ENCODE measurements around the gene ANXA2R. TPM values are rescaled to one million over a fixed set of nuclear protein-coding genes. Genes with fewer than 3 reads are reported as not detected.

Gene ANXA2R
- total and polyA plus RNA-seq, 9 of the 15 experiments (the other 6 are each of a cell fraction or from before 2014, with no cell fraction given): 2.1 to 4.8 (median 3.4) TPM

DNA sequence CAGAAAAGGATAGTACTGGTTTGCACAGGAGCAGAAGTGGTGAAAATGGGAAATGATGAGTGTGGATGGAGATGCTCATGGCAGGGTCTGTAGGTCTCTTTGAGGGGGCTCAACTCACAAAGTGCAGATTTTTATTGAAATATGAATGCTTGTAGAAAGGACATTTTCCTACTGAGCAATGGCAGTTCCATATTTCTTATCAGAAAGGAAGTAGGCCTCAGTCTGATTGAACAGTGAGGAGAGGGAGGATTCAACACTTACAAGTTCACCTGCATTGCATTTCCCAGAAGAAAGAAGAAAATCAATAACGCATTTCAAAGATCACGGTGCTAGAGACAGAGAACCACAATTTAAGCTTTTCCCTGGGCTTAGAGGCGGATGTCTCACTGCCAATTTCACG lies 49.2 kb downstream of the ANXA2R start (continued):
- TF ChIP-seq FOXM1 (IDR thresholded peaks at IDR 0.05; ENCODE audit: low read depth) (no peak), FOXM1 (CRISPR knock-in tag; IDR thresholded peaks at IDR 0.05; ENCODE audit: low read depth) (no peak), NR4A1 (CRISPR knock-in tag; IDR thresholded peaks at IDR 0.05) (no peak), NR4A1 (tag; IDR thresholded peaks at IDR 0.05) (peak; percentile 90), MEF2D (tag; conservative IDR thresholded peaks at IDR 0.05; ENCODE audit: low read depth) (0 out of 2 replicates have a peak, but pooled peaks have one; percentile 18), ZNF766 (CRISPR knock-in tag; conservative IDR thresholded peaks at IDR 0.05) (0 out of 2 replicates have a peak, but pooled peaks have one; percentile 38), CXXC5 (CRISPR knock-in tag; IDR thresholded peaks at IDR 0.05) (0 out of 2 replicates have a peak, but pooled peaks have one; percentile 23), CEBPB (tag; IDR thresholded peaks at IDR 0.05) (no peak), SMAD3 (CRISPR knock-in tag; conservative IDR thresholded peaks at IDR 0.05) (peak; percentile 50; the same call in 1 of the 2 replicates), HSF4 (CRISPR knock-in tag; IDR thresholded peaks at IDR 0.05; ENCODE audit: borderline replicate concordance) (peak; percentile 54; the same call in 1 of the 2 replicates), SAP30 (IDR thresholded peaks at IDR 0.05; ENCODE audit: borderline replicate concordance, insufficient read depth, low read depth, low read length, poor library complexity, severe bottlenecking) (no peak), GTF2A2 (tag; IDR thresholded peaks at IDR 0.05) (0 out of 2 replicates have a peak, but pooled peaks have one; percentile 62), HNRNPL (IDR thresholded peaks at IDR 0.05; ENCODE audit: low read depth, low read length) (no peak), HIVEP1 (CRISPR knock-in tag; IDR thresholded peaks at IDR 0.05) (0 out of 2 replicates have a peak, but pooled peaks have one; percentile 72), L3MBTL2 (IDR thresholded peaks at IDR 0.05) (no peak)
- TF ChIP-seq, protein P1, sequence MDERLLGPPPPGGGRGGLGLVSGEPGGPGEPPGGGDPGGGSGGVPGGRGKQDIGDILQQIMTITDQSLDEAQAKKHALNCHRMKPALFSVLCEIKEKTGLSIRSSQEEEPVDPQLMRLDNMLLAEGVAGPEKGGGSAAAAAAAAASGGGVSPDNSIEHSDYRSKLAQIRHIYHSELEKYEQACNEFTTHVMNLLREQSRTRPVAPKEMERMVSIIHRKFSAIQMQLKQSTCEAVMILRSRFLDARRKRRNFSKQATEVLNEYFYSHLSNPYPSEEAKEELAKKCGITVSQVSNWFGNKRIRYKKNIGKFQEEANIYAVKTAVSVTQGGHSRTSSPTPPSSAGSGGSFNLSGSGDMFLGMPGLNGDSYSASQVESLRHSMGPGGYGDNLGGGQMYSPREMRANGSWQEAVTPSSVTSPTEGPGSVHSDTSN (CRISPR knock-in tag; IDR thresholded peaks at IDR 0.05; ENCODE audit: low read depth): no peak
- TF ChIP-seq, protein P1 (tag; conservative IDR thresholded peaks at IDR 0.05; ENCODE audit: low read depth): 0 out of 2 replicates have a peak, but pooled peaks have one; percentile 9
- TF ChIP-seq, protein P2, sequence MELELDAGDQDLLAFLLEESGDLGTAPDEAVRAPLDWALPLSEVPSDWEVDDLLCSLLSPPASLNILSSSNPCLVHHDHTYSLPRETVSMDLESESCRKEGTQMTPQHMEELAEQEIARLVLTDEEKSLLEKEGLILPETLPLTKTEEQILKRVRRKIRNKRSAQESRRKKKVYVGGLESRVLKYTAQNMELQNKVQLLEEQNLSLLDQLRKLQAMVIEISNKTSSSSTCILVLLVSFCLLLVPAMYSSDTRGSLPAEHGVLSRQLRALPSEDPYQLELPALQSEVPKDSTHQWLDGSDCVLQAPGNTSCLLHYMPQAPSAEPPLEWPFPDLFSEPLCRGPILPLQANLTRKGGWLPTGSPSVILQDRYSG (tag; conservative IDR thresholded peaks at IDR 0.05; ENCODE audit: low read depth): peak; percentile 96
- TF ChIP-seq, protein P3, sequence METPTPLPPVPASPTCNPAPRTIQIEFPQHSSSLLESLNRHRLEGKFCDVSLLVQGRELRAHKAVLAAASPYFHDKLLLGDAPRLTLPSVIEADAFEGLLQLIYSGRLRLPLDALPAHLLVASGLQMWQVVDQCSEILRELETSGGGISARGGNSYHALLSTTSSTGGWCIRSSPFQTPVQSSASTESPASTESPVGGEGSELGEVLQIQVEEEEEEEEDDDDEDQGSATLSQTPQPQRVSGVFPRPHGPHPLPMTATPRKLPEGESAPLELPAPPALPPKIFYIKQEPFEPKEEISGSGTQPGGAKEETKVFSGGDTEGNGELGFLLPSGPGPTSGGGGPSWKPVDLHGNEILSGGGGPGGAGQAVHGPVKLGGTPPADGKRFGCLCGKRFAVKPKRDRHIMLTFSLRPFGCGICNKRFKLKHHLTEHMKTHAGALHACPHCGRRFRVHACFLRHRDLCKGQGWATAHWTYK (CRISPR knock-in tag; IDR thresholded peaks at IDR 0.05): peak; percentile 77; the same call in 1 of the 2 replicates

Data from K562 (cell line).